Left hindlimb (tissue), 1 donor: ENCODE data around the gene CLDN14.
A peak's percentile ranks its signal among the peaks of the same experiment; 100 is the strongest.

Source experiments
- DNase-seq: peaks from one replicate; pipeline ENCODE4 v3.0.0-alpha.2; 2018

Gene CLDN14

DNA sequence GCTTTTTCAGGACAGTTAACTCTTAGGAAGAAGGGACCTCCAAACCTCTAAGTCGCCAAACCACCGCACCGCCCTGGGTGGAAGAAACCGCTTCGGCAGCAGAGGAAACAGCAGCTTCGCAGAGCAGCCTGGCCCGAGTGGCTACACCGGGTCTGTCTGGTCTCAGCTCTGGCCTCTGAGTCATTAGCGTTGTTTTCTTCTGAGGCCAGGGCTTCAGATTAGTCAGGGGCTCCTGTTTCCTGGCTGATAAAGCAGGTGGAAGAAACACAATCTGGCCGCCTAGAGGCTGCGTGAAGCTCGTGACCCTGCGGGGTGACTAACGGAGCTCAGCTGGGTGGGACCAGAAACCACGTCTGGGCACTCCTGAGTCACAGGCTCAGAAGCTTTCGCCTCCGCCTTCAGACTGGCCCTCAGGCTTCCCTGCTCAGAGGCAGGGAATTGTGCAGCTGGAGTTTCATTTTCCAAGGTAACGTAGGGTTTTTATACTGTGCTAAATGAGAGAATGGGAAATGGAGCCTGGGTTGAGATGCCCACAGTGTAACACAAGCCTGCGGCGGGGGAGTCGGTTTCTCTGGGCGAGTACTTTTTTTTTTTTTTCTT lies 49.9 kb downstream of the CLDN14 start:
- peak; percentile 61 for DNase-seq

DNA sequence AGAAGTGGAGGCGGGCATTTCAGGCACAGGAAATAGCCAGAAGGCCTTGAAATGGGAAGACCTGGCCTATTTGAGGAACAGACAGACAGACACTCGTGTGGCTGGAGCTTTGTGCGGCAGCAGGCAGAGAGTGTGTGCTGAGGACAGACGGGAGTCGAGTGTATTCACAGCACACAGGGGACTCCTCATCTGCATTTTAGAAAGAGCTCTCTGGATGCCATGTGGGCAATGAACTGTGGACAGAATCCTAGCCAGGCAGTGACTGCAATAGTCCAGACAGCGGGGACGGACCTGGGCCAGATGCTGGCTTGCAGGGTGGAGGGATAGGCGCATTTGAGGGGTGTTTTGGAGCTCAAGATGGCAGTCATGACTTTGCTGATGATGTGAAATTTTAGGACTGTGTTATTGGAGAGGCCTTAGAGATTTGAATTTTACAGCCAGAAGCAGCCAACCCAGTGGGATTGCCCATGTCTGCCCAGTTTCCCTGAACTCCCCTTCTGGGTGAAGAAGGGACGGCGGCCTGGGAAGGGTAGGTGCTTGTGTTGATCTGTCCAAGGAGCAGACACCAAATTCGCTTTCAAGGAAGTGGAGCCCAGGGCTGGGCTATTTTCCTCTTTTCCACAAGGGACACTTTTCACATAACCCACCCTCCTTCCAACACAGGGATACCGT lies 51.0 kb downstream of the CLDN14 start:
- no peak for DNase-seq

DNA sequence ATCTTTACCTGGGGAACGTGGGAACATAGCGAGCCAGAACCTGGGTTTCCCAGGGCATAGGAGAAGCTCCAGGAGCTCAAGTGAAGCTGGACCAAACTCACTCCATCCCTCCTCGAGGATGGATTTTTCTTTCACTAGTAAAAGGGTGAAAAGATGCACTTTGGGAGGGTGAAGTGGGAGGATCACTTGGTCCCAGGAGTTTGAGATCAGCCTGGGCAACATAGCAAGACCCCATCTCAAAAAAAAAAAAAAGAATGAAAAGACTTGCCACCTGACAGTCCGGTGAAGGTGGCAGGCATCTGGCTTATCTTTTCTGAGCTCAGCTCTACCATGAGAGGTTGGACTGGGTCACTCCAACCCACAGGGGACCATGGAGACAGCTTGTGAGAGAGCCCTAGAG lies 52.4 kb downstream of the CLDN14 start:
- DNase-seq: no peak

DNA sequence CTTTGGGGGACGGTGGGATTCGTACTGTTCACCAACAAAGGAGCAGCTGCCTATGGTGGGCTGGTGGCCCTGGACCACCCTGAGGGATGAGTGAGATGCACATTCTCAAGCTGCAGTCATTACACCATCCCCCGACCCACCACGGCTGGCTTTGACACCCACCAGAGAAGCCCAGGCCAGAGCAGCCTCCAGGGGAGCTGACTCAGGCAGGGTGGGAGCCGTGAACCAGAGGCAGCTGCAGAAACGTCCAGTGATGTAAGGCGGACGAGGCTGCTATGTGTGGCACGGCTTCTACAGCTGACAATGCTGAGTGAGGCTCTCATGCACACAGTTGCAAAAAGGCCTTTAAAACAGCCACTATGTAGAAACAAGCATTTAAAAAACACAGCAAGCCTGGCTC lies 54.6 kb downstream of the CLDN14 start:
- DNase-seq: no peak

DNA sequence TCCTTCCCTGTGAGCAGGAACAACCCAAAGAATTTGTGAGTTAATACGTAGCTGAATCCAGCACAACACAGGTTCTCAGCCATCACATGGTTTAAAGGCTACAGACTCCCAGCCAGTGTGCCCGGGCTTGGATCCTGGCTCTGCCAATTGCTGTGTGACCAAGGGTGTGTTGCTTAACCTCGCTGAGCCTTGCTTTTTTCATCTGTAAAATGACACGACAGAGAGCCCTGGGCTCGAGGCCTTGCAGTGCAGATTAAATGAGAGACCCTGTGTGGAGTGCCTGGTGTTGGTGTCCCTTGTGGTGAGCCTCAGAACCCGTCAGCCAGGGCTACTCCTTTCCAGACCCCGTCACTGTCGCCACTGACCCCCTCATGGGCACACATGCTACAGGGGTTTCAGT lies 55.3 kb downstream of the CLDN14 start:
- DNase-seq: no peak

DNA sequence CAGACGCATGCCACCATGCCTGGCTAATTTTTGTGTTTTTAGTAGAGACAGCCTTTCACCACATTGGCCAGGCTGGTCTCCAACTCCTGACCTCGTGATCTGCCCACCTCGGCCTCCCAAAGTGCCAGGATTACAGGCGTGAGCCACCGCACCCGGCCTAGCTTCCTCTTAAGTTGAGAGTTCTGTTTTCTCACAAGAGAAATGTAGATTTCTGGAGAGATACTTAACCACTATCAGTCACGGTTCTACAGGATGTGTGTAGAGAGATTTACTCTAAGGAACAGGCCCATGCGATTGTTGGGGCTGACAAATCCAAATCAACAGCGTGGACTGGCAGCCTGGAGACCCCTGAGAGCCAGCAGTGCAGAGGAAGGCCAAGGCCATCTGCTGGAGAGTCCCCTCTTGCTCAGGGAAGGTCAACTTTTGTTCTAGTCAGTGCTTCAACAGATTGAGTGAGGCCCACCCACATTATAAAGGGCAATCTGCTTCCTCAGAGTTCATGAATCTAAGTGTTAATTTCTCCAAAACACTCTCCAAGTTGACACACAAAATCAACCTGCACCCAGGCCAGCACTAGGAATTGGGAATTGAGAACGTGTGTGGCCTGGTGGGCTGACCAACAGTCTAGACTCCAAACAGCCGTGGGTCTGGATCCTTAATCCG lies 56.0 kb downstream of the CLDN14 start:
- no peak for DNase-seq

DNA sequence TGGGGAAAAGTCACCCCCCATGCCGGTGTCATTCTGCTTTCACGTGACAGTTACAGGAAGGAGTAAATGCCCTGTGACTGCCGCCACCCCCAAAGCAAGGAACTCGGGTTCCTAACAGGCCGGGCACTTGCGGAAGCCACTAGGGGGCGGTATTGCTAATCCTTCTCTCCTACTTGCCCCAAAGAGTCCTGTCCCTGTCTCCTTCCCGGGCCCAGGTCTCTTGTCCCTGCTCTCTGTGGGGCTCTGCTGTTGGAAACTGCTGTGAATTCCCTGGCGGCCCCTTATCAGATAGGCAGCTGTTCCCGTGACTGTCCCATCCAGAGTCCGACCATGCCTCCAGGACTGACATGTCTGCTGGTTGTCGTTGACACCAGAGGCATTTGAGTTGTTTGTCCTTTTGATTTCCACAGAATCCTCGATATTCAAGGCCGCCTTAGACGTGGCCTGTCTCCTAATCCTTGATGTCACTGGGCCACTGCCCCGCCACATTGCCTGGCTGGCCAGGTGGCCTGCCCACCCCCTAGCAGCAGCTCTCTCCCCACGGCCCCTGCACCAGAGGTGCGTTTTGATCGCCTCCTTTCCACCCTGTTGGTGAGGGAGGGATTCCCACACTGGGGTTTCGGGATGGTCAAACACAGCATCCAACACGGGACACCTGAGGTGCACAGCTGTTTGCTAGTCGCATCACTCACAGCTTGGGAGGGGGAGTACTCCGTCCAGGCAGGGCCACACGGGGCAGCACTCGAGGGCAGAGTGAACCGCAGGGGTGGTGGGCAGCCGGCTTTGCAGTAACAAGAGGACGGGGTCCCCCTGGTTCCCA lies 57.4 kb downstream of the CLDN14 start:
- DNase-seq: no peak

DNA sequence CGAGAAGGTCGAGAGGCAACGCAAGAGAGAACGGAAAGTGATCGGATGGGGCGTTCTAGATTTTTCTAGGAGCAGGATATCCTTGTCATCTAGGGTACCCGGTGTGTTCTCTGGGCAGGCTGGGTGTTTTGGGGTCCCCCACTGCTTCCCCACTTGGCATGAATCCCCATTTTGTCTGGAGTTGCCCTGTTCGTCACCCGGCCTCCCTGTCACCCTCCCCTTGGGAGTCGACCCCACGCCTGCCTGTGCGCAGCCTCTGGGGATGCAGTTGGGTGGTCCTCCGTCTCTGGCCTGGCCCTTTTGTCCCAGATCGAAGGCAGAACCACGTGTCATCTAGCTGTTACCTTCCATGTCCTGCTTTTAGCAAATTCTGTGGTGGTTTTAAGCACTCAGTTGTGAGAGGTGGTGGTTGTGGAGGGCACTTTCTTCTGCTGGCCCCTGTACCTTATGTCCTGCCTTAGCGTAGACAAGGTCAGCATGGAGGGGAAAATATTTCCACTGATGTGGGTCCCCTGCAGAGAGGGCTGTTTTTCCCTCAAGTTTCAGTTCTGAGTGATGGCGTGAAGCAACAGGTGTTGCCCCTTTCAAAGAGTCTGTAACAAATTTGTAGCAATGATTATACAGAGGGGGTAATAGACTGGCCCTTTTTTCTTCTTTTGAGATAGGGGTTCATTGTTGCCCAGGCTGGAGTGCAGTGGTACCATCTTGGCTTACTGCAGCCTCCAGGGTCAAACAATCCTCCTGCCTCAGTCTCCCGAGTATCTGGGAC lies 59.2 kb downstream of the CLDN14 start:
- no peak for DNase-seq

DNA sequence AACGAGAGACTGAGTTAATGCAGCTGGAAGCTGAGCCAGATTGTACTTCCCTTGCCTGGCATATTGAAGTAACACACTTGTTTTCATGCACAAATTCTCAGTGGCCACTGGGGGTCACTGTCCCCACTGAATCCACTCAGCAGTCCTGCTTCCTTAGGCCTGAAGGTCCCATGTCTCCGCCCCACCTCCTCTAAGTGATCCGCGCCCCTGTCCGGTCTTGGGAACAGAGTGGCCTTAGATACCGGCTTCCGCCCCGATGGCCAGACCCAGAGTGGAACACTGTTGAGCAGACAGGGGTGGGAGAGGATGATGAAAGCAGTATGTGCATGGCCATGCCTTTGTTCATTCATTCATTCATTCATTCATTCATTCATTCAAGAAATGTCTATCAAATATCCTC lies 59.9 kb downstream of the CLDN14 start:
- DNase-seq: peak; percentile 84

DNA sequence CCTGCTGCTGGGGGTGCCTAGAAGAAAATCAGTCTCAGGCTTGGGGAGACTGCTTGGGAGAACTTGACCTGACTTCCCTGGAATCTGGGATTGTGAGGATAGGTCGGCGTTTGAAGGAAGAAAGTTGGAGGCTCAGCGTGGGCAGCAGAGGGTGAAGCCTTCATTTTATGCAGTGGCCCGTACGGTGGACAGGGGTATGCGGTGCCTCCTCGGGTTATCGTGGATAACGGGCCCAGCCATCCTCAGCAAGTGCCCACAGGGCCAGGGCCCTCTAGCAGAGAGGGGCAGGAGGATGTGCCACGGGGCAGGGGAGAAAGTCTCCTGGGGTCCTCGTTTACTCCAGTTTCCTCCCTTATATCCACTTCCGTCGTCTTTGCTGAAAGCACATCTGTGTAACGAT lies 60.7 kb downstream of the CLDN14 start:
- DNase-seq: no peak

DNA sequence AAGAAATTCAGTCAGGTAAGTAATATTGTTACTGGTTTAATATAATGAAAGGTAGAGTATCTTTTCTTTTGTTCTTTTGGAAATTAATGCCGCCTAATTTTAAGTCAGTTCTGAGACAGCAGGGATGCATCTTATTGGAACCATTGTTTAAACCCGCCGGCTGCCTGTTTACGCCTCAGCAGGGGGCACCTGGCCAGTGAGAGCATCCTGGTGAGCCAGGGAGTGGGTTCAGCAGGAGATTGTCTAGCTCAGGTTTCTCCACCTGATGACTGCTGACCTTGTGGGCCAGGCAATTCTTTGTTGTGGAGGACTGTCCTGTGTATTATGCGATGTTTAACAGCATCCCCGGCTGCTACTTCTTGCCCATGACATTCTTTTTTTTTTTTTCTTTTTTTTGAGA lies 64.5 kb downstream of the CLDN14 start:
- DNase-seq: no peak

DNA sequence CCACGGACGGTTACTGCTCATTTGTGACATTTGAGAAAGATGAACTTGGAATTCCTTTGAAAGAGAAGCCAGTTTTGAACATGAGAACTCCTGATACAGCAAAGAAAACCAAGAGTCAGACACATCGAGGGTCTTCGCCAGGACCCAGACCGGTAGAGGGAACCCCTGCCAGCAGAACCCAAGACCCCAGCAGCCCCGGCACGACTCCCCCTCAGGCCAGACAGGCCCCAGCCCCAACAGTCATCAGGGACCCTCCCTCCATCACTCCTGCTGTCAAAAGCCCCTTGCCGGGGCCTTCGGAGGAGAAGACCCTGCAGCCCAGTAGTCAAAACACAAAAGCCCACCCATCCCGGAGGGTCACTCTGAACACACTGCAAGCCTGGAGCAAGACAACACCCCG lies 67.0 kb downstream of the CLDN14 start:
- DNase-seq: no peak

DNA sequence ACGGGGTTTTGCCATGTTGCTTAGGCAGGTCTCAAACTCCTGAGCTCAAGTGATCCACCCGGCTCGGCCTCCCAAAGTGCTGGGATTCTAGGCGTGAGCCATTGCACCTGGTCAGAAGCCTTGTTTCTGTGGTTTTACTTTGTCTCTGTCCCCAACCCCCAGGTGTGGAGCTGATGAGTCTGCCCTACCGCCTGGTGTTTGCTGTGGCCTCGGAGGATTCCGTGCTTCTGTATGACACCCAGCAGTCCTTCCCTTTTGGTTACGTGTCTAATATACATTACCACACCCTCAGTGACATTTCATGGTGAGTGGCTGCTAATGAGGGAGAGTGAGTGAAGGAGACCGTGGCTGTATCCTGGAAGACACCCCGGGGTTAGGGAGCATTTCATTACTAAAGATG lies 68.6 kb downstream of the CLDN14 start:
- DNase-seq: no peak
